ENCODE measurements around the gene ZNF80.
"Not testable (repeated sequence)": the region's sequence is repeated elsewhere in the genome, so short reads cannot be mapped to it uniquely, and the experiment has no call there.

The ZNF80 gene

GRCh38 chr3:114237478-114237877 lies at the start of gene ZNF80:
ZNF80 (minus strand) TSS chr3:114237578; CDS start chr3:114237074, 504 bp downstream.
- not testable (repeated sequence) for H3K27me3 ChIP-seq (ENCODE audit: control insufficient read depth, insufficient read depth, low read length); H3K9ac ChIP-seq (ENCODE audit: low read length); H3K36me3 ChIP-seq (ENCODE audit: control insufficient read depth, insufficient read depth, low read length); H3K9me3 ChIP-seq (ENCODE audit: control insufficient read depth, low read length); H3K4me3 ChIP-seq (ENCODE audit: low read length); H3K4me1 ChIP-seq (ENCODE audit: control insufficient read depth, insufficient read depth, low read length)

GRCh38 chr3:114286266-114286665 lies 48.9 kb upstream of the ZNF80 start:
- Histone ChIP-seq H3K4me3 (ENCODE audit: low read length) (no peak overlapping the region), H3K9ac (ENCODE audit: low read length) (no peak overlapping the region), H3K36me3 (ENCODE audit: control insufficient read depth, insufficient read depth, low read length) (no peaks in the 10 kb centered on the region), H3K27me3 (ENCODE audit: control insufficient read depth, insufficient read depth, low read length) (no peaks in the 10 kb centered on the region), H3K4me1 (ENCODE audit: control insufficient read depth, insufficient read depth, low read length) (no peaks in the 10 kb centered on the region), H3K9me3 (ENCODE audit: control insufficient read depth, low read length) (no peaks in the 10 kb centered on the region)

DNA sequence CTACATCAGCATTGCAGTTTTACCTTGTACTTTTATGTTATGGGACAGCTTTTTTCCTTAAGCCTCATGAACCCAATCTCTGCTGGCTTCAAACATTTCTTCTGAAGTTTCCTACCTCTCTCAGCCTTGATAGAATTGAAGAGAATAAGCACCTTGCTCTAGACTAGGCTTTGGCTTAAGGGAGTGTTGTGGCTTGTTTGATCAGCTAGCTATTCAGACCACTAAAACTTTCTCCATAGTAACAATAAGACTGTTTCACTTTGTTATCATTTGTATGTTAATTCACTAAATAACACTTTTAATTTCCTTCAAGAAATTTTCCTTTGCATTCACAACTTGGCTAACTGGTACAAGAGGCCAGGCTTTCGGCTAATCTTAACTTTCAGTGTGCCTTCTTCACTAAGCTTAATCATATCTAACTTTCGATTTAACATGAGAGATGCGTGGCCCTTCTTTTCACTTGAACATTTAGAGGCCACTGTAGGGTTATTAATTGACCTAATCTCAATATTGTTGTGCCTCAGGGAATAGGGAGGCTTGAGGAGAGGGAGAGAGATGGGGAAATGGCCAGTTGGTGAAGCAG lies 48.4 kb upstream of the ZNF80 start:
- Histone ChIP-seq H3K9me3 (ENCODE audit: control insufficient read depth, low read length) (no peaks in the 10 kb centered on the region), H3K4me3 (ENCODE audit: low read length) (no peak overlapping the region), H3K36me3 (ENCODE audit: control insufficient read depth, insufficient read depth, low read length) (no peaks in the 10 kb centered on the region), H3K9ac (ENCODE audit: low read length) (no peak overlapping the region), H3K27me3 (ENCODE audit: control insufficient read depth, insufficient read depth, low read length) (no peaks in the 10 kb centered on the region), H3K4me1 (ENCODE audit: control insufficient read depth, insufficient read depth, low read length) (no peaks in the 10 kb centered on the region)

GRCh38 chr3:114284644-114285043 lies 47.3 kb upstream of the ZNF80 start:
- Histone ChIP-seq H3K4me3 (ENCODE audit: low read length) (no peak overlapping the region), H3K9ac (ENCODE audit: low read length) (no peak overlapping the region), H3K36me3 (ENCODE audit: control insufficient read depth, insufficient read depth, low read length) (no peaks in the 10 kb centered on the region), H3K9me3 (ENCODE audit: control insufficient read depth, low read length) (no peaks in the 10 kb centered on the region), H3K4me1 (ENCODE audit: control insufficient read depth, insufficient read depth, low read length) (no peaks in the 10 kb centered on the region), H3K27me3 (ENCODE audit: control insufficient read depth, insufficient read depth, low read length) (no peaks in the 10 kb centered on the region)

GRCh38 chr3:114276856-114277255 lies 39.5 kb upstream of the ZNF80 start:
- H3K4me3 ChIP-seq (ENCODE audit: low read length); H3K9ac ChIP-seq (ENCODE audit: low read length); H3K9me3 ChIP-seq (ENCODE audit: control insufficient read depth, low read length); H3K4me1 ChIP-seq (ENCODE audit: control insufficient read depth, insufficient read depth, low read length); H3K36me3 ChIP-seq (ENCODE audit: control insufficient read depth, insufficient read depth, low read length); H3K27me3 ChIP-seq (ENCODE audit: control insufficient read depth, insufficient read depth, low read length): not testable (repeated sequence)

DNA sequence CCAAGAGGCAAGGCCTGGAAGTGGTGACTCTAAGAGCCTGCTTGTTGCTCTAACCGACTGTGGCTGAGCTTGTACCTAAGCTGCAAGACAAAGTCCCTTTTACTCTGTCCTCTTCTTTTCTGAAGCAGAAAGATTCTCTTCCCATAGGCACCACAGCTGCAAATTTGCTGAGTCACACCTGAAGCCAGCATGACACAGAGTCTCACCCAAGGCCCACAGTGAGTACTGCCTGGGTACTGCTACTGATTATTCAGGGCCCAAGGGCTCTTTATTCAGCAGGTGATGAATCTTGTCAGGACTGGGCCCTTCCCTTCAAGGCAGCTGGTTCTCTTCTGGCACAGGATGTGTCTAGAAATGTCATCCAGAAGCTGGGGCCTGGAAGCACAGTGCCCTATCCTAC lies 37.6 kb upstream of the ZNF80 start:
- Histone ChIP-seq H3K4me3 (ENCODE audit: low read length) (no peak overlapping the region), H3K27me3 (ENCODE audit: control insufficient read depth, insufficient read depth, low read length) (no peaks in the 10 kb centered on the region), H3K4me1 (ENCODE audit: control insufficient read depth, insufficient read depth, low read length) (no peaks in the 10 kb centered on the region), H3K36me3 (ENCODE audit: control insufficient read depth, insufficient read depth, low read length) (no peaks in the 10 kb centered on the region), H3K9ac (ENCODE audit: low read length) (no peak overlapping the region), H3K9me3 (ENCODE audit: control insufficient read depth, low read length) (no peaks in the 10 kb centered on the region)

DNA sequence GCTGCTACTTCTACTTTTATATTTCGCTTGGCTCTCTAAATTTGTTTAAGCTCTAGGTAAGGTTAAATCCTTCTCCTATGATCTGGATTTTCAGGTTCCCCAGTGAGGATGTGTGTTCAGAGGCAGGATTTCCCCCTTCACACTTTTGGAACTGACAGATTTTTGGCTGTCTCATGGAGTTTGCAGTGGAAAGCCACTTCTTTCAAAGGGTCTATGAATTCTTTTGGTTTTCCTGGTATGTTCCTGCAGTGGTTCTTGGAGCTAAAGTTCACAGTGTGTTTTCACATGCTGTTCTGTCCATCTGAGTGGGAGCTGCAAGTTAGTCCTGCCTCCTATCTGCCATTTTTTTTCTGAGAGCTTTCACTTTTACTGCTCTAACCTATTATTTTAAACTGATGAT lies 34.9 kb upstream of the ZNF80 start:
- no peak overlapping the region for H3K9ac ChIP-seq (ENCODE audit: low read length)
- H3K9me3 ChIP-seq (ENCODE audit: control insufficient read depth, low read length), result no peaks in the 10 kb centered on the region
- H3K4me3 ChIP-seq (ENCODE audit: low read length), result no peak overlapping the region
- H3K4me1 ChIP-seq (ENCODE audit: control insufficient read depth, insufficient read depth, low read length), result no peaks in the 10 kb centered on the region
- no peaks in the 10 kb centered on the region for H3K27me3 ChIP-seq (ENCODE audit: control insufficient read depth, insufficient read depth, low read length)
- no peaks in the 10 kb centered on the region for H3K36me3 ChIP-seq (ENCODE audit: control insufficient read depth, insufficient read depth, low read length)

GRCh38 chr3:114270019-114270418 lies 32.6 kb upstream of the ZNF80 start:
- Histone ChIP-seq H3K9me3 (ENCODE audit: control insufficient read depth, low read length) (no peaks in the 10 kb centered on the region), H3K36me3 (ENCODE audit: control insufficient read depth, insufficient read depth, low read length) (no peaks in the 10 kb centered on the region), H3K9ac (ENCODE audit: low read length) (no peak overlapping the region), H3K4me3 (ENCODE audit: low read length) (no peak overlapping the region), H3K27me3 (ENCODE audit: control insufficient read depth, insufficient read depth, low read length) (no peaks in the 10 kb centered on the region), H3K4me1 (ENCODE audit: control insufficient read depth, insufficient read depth, low read length) (no peaks in the 10 kb centered on the region)

- H3K4me3 ChIP-seq (ENCODE audit: low read length), result no peak overlapping the region
- no peaks in the 10 kb centered on the region for H3K4me1 ChIP-seq (ENCODE audit: control insufficient read depth, insufficient read depth, low read length)
- no peaks in the 10 kb centered on the region for H3K9me3 ChIP-seq (ENCODE audit: control insufficient read depth, low read length)
- H3K9ac ChIP-seq (ENCODE audit: low read length), result no peak overlapping the region
- H3K36me3 ChIP-seq (ENCODE audit: control insufficient read depth, insufficient read depth, low read length), result no peaks in the 10 kb centered on the region
- H3K27me3 ChIP-seq (ENCODE audit: control insufficient read depth, insufficient read depth, low read length), result no peaks in the 10 kb centered on the region
Observed at GRCh38 chr3:114260152-114260551, 22.8 kb upstream of the ZNF80 start.

DNA sequence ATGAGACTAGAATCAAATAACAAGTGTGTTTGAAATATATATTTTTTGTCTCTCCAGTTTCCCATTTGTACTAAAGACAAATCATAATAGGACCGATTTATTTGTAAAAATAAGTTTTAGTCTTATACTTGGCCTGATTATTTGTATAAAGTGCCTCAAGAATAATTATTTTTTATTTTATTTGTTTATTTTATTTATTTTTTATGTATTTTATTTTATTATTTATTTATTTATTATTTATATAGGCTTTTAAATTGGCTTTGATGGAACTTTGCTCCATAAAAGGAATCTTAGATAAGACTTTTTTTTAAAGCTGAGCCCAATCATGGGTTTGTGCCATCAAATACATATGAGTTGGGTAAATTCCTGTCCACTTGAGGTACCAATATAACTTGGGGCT lies 22.2 kb upstream of the ZNF80 start:
- H3K27me3 ChIP-seq (ENCODE audit: control insufficient read depth, insufficient read depth, low read length), result no peaks in the 10 kb centered on the region
- H3K4me3 ChIP-seq (ENCODE audit: low read length), result no peak overlapping the region
- H3K36me3 ChIP-seq (ENCODE audit: control insufficient read depth, insufficient read depth, low read length), result no peaks in the 10 kb centered on the region
- H3K9me3 ChIP-seq (ENCODE audit: control insufficient read depth, low read length), result no peaks in the 10 kb centered on the region
- no peak overlapping the region for H3K9ac ChIP-seq (ENCODE audit: low read length)
- H3K4me1 ChIP-seq (ENCODE audit: control insufficient read depth, insufficient read depth, low read length), result no peaks in the 10 kb centered on the region

DNA sequence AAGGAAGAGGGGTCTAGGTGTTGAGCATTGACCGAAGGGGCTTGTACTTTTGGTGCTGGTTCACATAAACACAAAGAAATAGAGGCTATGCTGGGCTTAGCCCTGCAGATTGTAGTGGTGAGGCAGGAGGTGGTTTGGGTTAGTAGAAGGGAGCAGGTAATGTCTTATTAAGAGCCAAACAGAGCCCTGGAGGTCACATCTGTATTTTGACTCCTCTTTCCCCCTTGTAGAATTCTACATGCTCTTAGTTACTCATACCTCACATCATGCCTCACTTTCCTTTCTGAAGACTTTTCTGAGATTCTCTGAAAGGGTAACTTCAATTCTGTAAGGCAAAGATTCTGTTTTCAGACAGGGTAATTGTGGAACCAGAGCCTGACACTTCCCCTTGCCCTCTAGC lies 16.1 kb upstream of the ZNF80 start:
- Histone ChIP-seq H3K9me3 (ENCODE audit: control insufficient read depth, low read length) (no peaks in the 10 kb centered on the region), H3K27me3 (ENCODE audit: control insufficient read depth, insufficient read depth, low read length) (no peaks in the 10 kb centered on the region), H3K4me3 (ENCODE audit: low read length) (no peak overlapping the region), H3K4me1 (ENCODE audit: control insufficient read depth, insufficient read depth, low read length) (no peaks in the 10 kb centered on the region), H3K36me3 (ENCODE audit: control insufficient read depth, insufficient read depth, low read length) (no peaks in the 10 kb centered on the region), H3K9ac (ENCODE audit: low read length) (no peak overlapping the region)

GRCh38 chr3:114252954-114253353 lies 15.6 kb upstream of the ZNF80 start:
- H3K4me3 ChIP-seq (ENCODE audit: low read length), result no peak overlapping the region
- no peaks in the 10 kb centered on the region for H3K9me3 ChIP-seq (ENCODE audit: control insufficient read depth, low read length)
- H3K4me1 ChIP-seq (ENCODE audit: control insufficient read depth, insufficient read depth, low read length), result no peaks in the 10 kb centered on the region
- no peaks in the 10 kb centered on the region for H3K27me3 ChIP-seq (ENCODE audit: control insufficient read depth, insufficient read depth, low read length)
- H3K36me3 ChIP-seq (ENCODE audit: control insufficient read depth, insufficient read depth, low read length), result no peaks in the 10 kb centered on the region
- no peak overlapping the region for H3K9ac ChIP-seq (ENCODE audit: low read length)

DNA sequence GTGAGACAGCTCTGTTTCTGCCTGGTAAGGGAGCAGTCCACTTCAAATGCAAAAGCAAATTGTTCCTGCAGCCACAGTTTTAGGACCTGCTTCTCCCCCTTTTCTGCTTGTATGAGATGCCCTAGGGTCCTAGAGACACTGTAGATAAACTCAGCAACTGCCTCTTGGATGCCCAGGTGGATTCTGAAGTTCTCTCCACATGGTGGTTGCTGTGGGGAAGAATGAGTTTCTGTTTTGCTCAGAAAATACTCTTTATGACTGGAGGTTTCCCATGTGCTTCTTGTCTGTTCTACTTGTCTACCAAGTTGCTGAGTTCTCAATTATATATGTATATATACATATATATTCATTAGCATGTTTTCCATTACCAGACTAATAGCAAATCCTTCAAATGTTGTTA lies 5.6 kb upstream of the ZNF80 start:
- Histone ChIP-seq H3K36me3 (ENCODE audit: control insufficient read depth, insufficient read depth, low read length) (no peaks in the 10 kb centered on the region), H3K27me3 (ENCODE audit: control insufficient read depth, insufficient read depth, low read length) (no peaks in the 10 kb centered on the region), H3K9me3 (ENCODE audit: control insufficient read depth, low read length) (no peaks in the 10 kb centered on the region), H3K9ac (ENCODE audit: low read length) (no peak overlapping the region), H3K4me1 (ENCODE audit: control insufficient read depth, insufficient read depth, low read length) (no peaks in the 10 kb centered on the region), H3K4me3 (ENCODE audit: low read length) (no peak overlapping the region)

Data from mucosa of stomach (tissue), 1 donor.